Nephron progenitor cell (in vitro differentiated cells): ENCODE results near the gene ACSF3.

Experiments
- DNase-seq: peaks from one replicate; pipeline ENCODE4 v3.0.0; 2021
- H3K27ac Mint-ChIP-seq: 2 replicates; pipeline ENCODE4 v1.8.0; 2021; ENCODE audit warnings: mild to moderate bottlenecking, moderate library complexity, mixed read lengths
- H3K27me3 Mint-ChIP-seq: 2 replicates; pipeline ENCODE4 v1.8.0; 2021; ENCODE audit warnings: mild to moderate bottlenecking, low read depth, mixed read lengths; ENCODE audit not compliant: poor library complexity
- H3K36me3 Mint-ChIP-seq: 2 replicates; pipeline ENCODE4 v1.8.0; 2021; ENCODE audit warnings: low read depth, mixed read lengths
- H3K4me1 Mint-ChIP-seq: 2 replicates; pipeline ENCODE4 v1.8.0; 2021; ENCODE audit warnings: mixed read lengths
- H3K4me3 Mint-ChIP-seq: 2 replicates; pipeline ENCODE4 v1.8.0; 2021; ENCODE audit warnings: mild to moderate bottlenecking, moderate library complexity, mixed read lengths
- H3K9me3 Mint-ChIP-seq: 2 replicates; pipeline ENCODE4 v1.8.0; 2021; ENCODE audit warnings: mild to moderate bottlenecking, moderate library complexity, mixed read lengths
- CTCF ChIP-seq: fragments of 200-600 bp; sonication (generic); IDR thresholded peaks from 2 replicates; pipeline ENCODE4 v1.5.0; 2021; ENCODE audit warnings: antibody characterized with exemption

The ACSF3 gene

GRCh38 chr16:89173174-89173921, 79.7 kb downstream of the ACSF3 start:
- H3K4me3 Mint-ChIP-seq: peak overlapping the region; percentile 67
- TF ChIP-seq CTCF: no peak
- peak; percentile 69 for DNase-seq
- no peaks in the 10 kb centered on the region for H3K9me3 Mint-ChIP-seq
- no peaks in the 10 kb centered on the region for H3K36me3 Mint-ChIP-seq
- no peak overlapping the region for H3K27ac Mint-ChIP-seq
- peaks cover 36% of the 10 kb centered on the region for H3K27me3 Mint-ChIP-seq
- peaks cover 35% of the 10 kb centered on the region for H3K4me1 Mint-ChIP-seq

- H3K27me3 Mint-ChIP-seq: peaks cover 29% of the 10 kb centered on the region
- H3K9me3 Mint-ChIP-seq: no peaks in the 10 kb centered on the region
- H3K36me3 Mint-ChIP-seq: no peaks in the 10 kb centered on the region
- no peak for TF ChIP-seq CTCF
- peaks cover 27% of the 10 kb centered on the region for H3K4me1 Mint-ChIP-seq
- no peak overlapping the region for H3K4me3 Mint-ChIP-seq
- DNase-seq: no peak
- H3K27ac Mint-ChIP-seq: no peak overlapping the region
Measured at GRCh38 chr16:89174055-89174827, 80.6 kb downstream of the ACSF3 start.

- TF ChIP-seq CTCF: no peak
- no peak for DNase-seq
- Mint-ChIP-seq H3K4me1 (peaks cover 27% of the 10 kb centered on the region), H3K27ac (no peak overlapping the region), H3K4me3 (no peak overlapping the region), H3K36me3 (no peaks in the 10 kb centered on the region), H3K9me3 (no peaks in the 10 kb centered on the region), H3K27me3 (peaks cover 23% of the 10 kb centered on the region)
Measured at GRCh38 chr16:89174877-89175276, 81.2 kb downstream of the ACSF3 start.

- Mint-ChIP-seq H3K4me3 (no peak overlapping the region), H3K27ac (no peak overlapping the region), H3K9me3 (no peaks in the 10 kb centered on the region), H3K36me3 (no peaks in the 10 kb centered on the region), H3K27me3 (peaks cover 16% of the 10 kb centered on the region), H3K4me1 (peaks cover 26% of the 10 kb centered on the region)
- no peak for TF ChIP-seq CTCF
- DNase-seq: no peak
Measured at GRCh38 chr16:89175280-89176146, 81.9 kb downstream of the ACSF3 start.

GRCh38 chr16:89176147-89176690, 82.6 kb downstream of the ACSF3 start:
- Mint-ChIP-seq H3K4me3 (no peak overlapping the region), H3K4me1 (peaks cover 22% of the 10 kb centered on the region), H3K27me3 (peaks cover 13% of the 10 kb centered on the region), H3K36me3 (no peaks in the 10 kb centered on the region), H3K27ac (no peak overlapping the region), H3K9me3 (no peaks in the 10 kb centered on the region)
- no peak for DNase-seq
- TF ChIP-seq CTCF: no peak
